Liver (tissue), 3 donors: Measurements from ENCODE around the gene CCL19.

Source experiments
- EGR1 ChIP-seq, 2 donors: IDR thresholded peaks; 2 replicates each; pipeline ENCODE4 v1.6.1; 2016 to 2018; ENCODE audit warnings: antibody characterized with exemption in 2 of 2, low read depth in 2 of 2
- FOXA1 ChIP-seq: IDR thresholded peaks from 2 replicates; pipeline ENCODE4 v1.6.1; 2016; ENCODE audit warnings: antibody characterized with exemption
- GABPA ChIP-seq, 2 donors: IDR thresholded peaks in 1 of 2; conservative IDR thresholded peaks in 1 of 2; 2 replicates each; pipeline ENCODE4 v1.6.1; 2016; ENCODE audit warnings: antibody characterized with exemption in 2 of 2, mild to moderate bottlenecking in 1 of 2, moderate library complexity in 1 of 2
- HNF4G ChIP-seq: IDR thresholded peaks from 2 replicates; pipeline ENCODE4 v1.6.1; 2016; ENCODE audit warnings: antibody characterized with exemption
- JUND ChIP-seq, 2 donors: IDR thresholded peaks; 2 replicates each; pipeline ENCODE4 v1.6.1; 2016; ENCODE audit warnings: antibody characterized with exemption in 2 of 2
- RAD21 ChIP-seq, 2 donors: IDR thresholded peaks; 2 replicates each; pipeline ENCODE4 v1.6.1; 2016; ENCODE audit warnings: antibody characterized with exemption in 2 of 2, mild to moderate bottlenecking in 2 of 2
- SP1 ChIP-seq: IDR thresholded peaks from 2 replicates; pipeline ENCODE4 v1.6.1; 2018; ENCODE audit warnings: antibody characterized with exemption, mild to moderate bottlenecking
- TAF1 ChIP-seq: conservative IDR thresholded peaks from 2 replicates; pipeline ENCODE4 v1.6.1; 2016; ENCODE audit warnings: antibody characterized with exemption, mild to moderate bottlenecking
- YY1 ChIP-seq: IDR thresholded peaks from 2 replicates; pipeline ENCODE4 v1.6.1; 2016; ENCODE audit warnings: antibody characterized with exemption, mild to moderate bottlenecking
- TF ChIP-seq, protein P1 (sequence below): fragments of 150-350 bp; IDR thresholded peaks from 2 replicates; pipeline ENCODE4 v1.5.1; 2017; ENCODE audit warnings: improper control_type of control experiment, low read depth, low read length; ENCODE audit not compliant: missing input control
- TF ChIP-seq, protein P2 (sequence below): IDR thresholded peaks from 2 replicates; pipeline ENCODE4 v1.6.1; 2016; ENCODE audit warnings: antibody characterized with exemption
- TF ChIP-seq, protein P3 (sequence below): IDR thresholded peaks from 2 replicates; pipeline ENCODE4 v1.6.1; 2016; ENCODE audit warnings: antibody characterized with exemption, mild to moderate bottlenecking
- TF ChIP-seq, protein P4 (sequence below): IDR thresholded peaks from 2 replicates; pipeline ENCODE4 v1.6.1; 2016; ENCODE audit warnings: antibody characterized with exemption
- TF ChIP-seq, protein P5 (sequence below): IDR thresholded peaks from 2 replicates; pipeline ENCODE4 v1.6.1; 2016; ENCODE audit warnings: antibody characterized with exemption
- donor health status: healthy.
- donor health status: healthy.

DNA sequence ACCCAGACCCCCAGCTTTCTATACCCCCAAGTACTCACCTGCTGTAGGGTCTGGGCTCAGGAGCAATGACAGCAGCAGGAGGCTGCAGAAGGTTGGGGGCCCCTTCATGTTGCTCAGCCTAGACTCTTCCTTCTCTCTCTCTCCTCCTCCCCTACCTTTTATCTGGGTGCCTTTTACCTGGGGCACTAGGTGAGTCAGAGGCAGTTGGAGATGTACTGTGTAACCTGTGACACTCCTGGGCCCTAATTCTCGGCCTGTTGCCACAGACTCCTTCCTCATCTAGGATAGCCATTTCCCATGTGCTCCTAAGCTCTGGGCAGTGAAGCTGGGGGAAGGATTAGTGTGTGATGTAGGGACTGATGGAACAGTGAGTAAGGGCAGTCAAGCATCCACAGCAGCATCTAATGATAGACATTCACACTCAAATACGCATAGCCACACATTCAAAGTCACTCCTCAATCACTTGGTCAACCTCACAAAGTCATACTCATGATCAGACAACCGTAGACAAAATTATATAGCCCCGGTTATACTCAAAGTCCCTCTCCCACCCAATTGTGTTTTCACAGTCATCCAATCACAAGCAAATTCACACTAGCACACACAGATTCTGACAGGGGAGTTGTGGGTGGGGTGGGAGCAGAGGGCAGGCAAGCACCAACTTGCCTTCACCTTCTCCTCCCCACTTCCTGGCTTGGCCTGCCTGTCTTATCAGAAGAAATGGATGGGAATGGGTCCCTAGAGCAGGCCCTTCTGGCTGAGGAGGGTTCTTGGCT is 28.4 kb downstream of the CCL19 start, which contains the start of gene CCL27:
- no peak for TF ChIP-seq GABPA (IDR thresholded peaks at IDR 0.05 in 1 of 2, conservative IDR thresholded peaks at IDR 0.05 in 1 of 2)
- TF ChIP-seq, protein P1, sequence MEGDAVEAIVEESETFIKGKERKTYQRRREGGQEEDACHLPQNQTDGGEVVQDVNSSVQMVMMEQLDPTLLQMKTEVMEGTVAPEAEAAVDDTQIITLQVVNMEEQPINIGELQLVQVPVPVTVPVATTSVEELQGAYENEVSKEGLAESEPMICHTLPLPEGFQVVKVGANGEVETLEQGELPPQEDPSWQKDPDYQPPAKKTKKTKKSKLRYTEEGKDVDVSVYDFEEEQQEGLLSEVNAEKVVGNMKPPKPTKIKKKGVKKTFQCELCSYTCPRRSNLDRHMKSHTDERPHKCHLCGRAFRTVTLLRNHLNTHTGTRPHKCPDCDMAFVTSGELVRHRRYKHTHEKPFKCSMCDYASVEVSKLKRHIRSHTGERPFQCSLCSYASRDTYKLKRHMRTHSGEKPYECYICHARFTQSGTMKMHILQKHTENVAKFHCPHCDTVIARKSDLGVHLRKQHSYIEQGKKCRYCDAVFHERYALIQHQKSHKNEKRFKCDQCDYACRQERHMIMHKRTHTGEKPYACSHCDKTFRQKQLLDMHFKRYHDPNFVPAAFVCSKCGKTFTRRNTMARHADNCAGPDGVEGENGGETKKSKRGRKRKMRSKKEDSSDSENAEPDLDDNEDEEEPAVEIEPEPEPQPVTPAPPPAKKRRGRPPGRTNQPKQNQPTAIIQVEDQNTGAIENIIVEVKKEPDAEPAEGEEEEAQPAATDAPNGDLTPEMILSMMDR, result no peak
- no peak for TF ChIP-seq JUND (IDR thresholded peaks at IDR 0.05)
- TF ChIP-seq, protein P2, sequence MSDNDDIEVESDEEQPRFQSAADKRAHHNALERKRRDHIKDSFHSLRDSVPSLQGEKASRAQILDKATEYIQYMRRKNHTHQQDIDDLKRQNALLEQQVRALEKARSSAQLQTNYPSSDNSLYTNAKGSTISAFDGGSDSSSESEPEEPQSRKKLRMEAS, result no peak
- TF ChIP-seq EGR1 (IDR thresholded peaks at IDR 0.05; ENCODE audit: low read depth in 2 of 2), result no peak
- TF ChIP-seq, protein P3, sequence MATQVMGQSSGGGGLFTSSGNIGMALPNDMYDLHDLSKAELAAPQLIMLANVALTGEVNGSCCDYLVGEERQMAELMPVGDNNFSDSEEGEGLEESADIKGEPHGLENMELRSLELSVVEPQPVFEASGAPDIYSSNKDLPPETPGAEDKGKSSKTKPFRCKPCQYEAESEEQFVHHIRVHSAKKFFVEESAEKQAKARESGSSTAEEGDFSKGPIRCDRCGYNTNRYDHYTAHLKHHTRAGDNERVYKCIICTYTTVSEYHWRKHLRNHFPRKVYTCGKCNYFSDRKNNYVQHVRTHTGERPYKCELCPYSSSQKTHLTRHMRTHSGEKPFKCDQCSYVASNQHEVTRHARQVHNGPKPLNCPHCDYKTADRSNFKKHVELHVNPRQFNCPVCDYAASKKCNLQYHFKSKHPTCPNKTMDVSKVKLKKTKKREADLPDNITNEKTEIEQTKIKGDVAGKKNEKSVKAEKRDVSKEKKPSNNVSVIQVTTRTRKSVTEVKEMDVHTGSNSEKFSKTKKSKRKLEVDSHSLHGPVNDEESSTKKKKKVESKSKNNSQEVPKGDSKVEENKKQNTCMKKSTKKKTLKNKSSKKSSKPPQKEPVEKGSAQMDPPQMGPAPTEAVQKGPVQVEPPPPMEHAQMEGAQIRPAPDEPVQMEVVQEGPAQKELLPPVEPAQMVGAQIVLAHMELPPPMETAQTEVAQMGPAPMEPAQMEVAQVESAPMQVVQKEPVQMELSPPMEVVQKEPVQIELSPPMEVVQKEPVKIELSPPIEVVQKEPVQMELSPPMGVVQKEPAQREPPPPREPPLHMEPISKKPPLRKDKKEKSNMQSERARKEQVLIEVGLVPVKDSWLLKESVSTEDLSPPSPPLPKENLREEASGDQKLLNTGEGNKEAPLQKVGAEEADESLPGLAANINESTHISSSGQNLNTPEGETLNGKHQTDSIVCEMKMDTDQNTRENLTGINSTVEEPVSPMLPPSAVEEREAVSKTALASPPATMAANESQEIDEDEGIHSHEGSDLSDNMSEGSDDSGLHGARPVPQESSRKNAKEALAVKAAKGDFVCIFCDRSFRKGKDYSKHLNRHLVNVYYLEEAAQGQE, result no peak
- no peak for TF ChIP-seq RAD21 (IDR thresholded peaks at IDR 0.05)
- TF ChIP-seq, protein P4, sequence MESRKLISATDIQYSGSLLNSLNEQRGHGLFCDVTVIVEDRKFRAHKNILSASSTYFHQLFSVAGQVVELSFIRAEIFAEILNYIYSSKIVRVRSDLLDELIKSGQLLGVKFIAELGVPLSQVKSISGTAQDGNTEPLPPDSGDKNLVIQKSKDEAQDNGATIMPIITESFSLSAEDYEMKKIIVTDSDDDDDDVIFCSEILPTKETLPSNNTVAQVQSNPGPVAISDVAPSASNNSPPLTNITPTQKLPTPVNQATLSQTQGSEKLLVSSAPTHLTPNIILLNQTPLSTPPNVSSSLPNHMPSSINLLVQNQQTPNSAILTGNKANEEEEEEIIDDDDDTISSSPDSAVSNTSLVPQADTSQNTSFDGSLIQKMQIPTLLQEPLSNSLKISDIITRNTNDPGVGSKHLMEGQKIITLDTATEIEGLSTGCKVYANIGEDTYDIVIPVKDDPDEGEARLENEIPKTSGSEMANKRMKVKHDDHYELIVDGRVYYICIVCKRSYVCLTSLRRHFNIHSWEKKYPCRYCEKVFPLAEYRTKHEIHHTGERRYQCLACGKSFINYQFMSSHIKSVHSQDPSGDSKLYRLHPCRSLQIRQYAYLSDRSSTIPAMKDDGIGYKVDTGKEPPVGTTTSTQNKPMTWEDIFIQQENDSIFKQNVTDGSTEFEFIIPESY, result no peak
- TF ChIP-seq, protein P5, sequence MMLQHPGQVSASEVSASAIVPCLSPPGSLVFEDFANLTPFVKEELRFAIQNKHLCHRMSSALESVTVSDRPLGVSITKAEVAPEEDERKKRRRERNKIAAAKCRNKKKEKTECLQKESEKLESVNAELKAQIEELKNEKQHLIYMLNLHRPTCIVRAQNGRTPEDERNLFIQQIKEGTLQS, result no peak
- TF ChIP-seq YY1, result no peak
- TF ChIP-seq SP1, result no peak
- TF ChIP-seq FOXA1, result no peak
- no peak for TF ChIP-seq TAF1
- TF ChIP-seq HNF4G, result no peak
